Upper lobe of left lung (tissue), 6 donors: ENCODE results near the gene NOS1. TPM values are rescaled to one million over a fixed set of nuclear protein-coding genes. Genes with fewer than 3 reads are reported as not detected.

Experiments
- ATAC-seq, 2 donors: fragments of 200-7000 bp; cut with Tn5 transposase; one replicate each; pipeline ENCODE4 v1.9.1; 2022; ENCODE audit warnings: mild to moderate bottlenecking in 2 of 2, moderate library complexity in 2 of 2; ENCODE audit not compliant: low FRiP score in 2 of 2
- DNase-seq, 2 donors: peaks; one replicate each; pipeline ENCODE4 v3.0.0-alpha.2; 2019 to 2020
- H3K27ac ChIP-seq, 4 donors: fragments of 200-600 bp; sonication (generic); one replicate each; pipeline ENCODE4 v1.5.1; 2016 to 2019
- H3K27me3 ChIP-seq, 4 donors: fragments of 200-600 bp; sonication (generic); one replicate each; pipeline ENCODE4 v1.5.1; 2017 to 2019
- H3K36me3 ChIP-seq, 4 donors: fragments of 200-600 bp; sonication (generic); one replicate each; pipeline ENCODE4 v1.5.1; 2016 to 2019
- H3K4me1 ChIP-seq, 4 donors: fragments of 200-600 bp; sonication (generic); one replicate each; pipeline ENCODE4 v1.5.1; 2018 to 2019
- H3K4me3 ChIP-seq, 4 donors: fragments of 200-600 bp; sonication (generic); one replicate each; pipeline ENCODE4 v1.5.1; 2017 to 2019; ENCODE audit warnings: mild to moderate bottlenecking in 2 of 4, moderate library complexity in 1 of 4
- H3K9me3 ChIP-seq, 4 donors: fragments of 200-600 bp; sonication (generic); one replicate each; pipeline ENCODE4 v1.5.1; 2018 to 2019
- CTCF ChIP-seq, 6 experiments: fragments of 450-650 bp in 4 of 6; fragments of 200-600 bp in 2 of 6; sonication (generic) in 2 of 6; IDR thresholded peaks; one replicate each; pipeline ENCODE4 v1.5.1; 2016 to 2019; ENCODE audit warnings: antibody characterized with exemption in 6 of 6
- EP300 ChIP-seq, 4 donors: sonication (generic); formaldehyde crosslinking; IDR thresholded peaks; one replicate each; pipeline ENCODE4 v1.5.1; 2017; ENCODE audit warnings: antibody characterized with exemption in 4 of 4, control low read depth in 2 of 4
- POLR2A ChIP-seq, 4 donors: fragments of 450-650 bp; IDR thresholded peaks; one replicate each; pipeline ENCODE4 v1.5.1; 2016 to 2017; ENCODE audit warnings: antibody characterized with exemption in 4 of 4, mild to moderate bottlenecking in 2 of 4
- POLR2AphosphoS5 ChIP-seq, 2 donors: sonication (generic); formaldehyde crosslinking; IDR thresholded peaks; one replicate each; pipeline ENCODE4 v1.5.1; 2017; ENCODE audit warnings: antibody characterized with exemption in 2 of 2
- WGBS, 2 donors: methylation state at CpG; one replicate each; pipeline ENCODE4 v1.1.5; 2017 to 2018; 5-methylcytosine and 5-hydroxymethylcytosine counted together
- total RNA-seq, 6 donors: library from RNA; depleted of rRNA in 4 of 6; stranded (reverse); fragments of >200 nt in 4 of 6; gene quantifications; one replicate each; pipeline versions ENCODE4 v1.1.0 to v1.2.1, GENCODE V29; 2016 to 2021
- donor health status: DM: no; HTN: no; CAD: no; lungs with moderate emphysema.
- donor health status: DM: no; HTN: yes; CAD: no; lungs with severe emphysema.

The NOS1 gene
- total RNA-seq, 6 donors from 2014 or later, result 0.39 to 4.4 (median 2.4) TPM

GRCh38 chr12:117192057-117192456 is 169.4 kb downstream of the NOS1 start:
- ATAC-seq (no peak), DNase-seq (no peak)
- Histone ChIP-seq H3K4me3 (no peak overlapping the region), H3K36me3 (no peaks in the 10 kb centered on the region), H3K27me3 (no peaks in the 10 kb centered on the region), H3K9me3 (no peaks in the 10 kb centered on the region), H3K4me1 (peaks cover 3 to 19% (median 16%) of the 10 kb centered on the region in 4 donors), H3K27ac (no peak overlapping the region)
- WGBS, 2 donors, result 82 to 86% methylated on average over 2 of the region's 2 CpGs
- TF ChIP-seq POLR2A (IDR thresholded peaks at IDR 0.05) (no peak), CTCF (IDR thresholded peaks at IDR 0.05) (no peak), POLR2AphosphoS5 (IDR thresholded peaks at IDR 0.05) (no peak), EP300 (IDR thresholded peaks at IDR 0.05) (no peak)

DNA sequence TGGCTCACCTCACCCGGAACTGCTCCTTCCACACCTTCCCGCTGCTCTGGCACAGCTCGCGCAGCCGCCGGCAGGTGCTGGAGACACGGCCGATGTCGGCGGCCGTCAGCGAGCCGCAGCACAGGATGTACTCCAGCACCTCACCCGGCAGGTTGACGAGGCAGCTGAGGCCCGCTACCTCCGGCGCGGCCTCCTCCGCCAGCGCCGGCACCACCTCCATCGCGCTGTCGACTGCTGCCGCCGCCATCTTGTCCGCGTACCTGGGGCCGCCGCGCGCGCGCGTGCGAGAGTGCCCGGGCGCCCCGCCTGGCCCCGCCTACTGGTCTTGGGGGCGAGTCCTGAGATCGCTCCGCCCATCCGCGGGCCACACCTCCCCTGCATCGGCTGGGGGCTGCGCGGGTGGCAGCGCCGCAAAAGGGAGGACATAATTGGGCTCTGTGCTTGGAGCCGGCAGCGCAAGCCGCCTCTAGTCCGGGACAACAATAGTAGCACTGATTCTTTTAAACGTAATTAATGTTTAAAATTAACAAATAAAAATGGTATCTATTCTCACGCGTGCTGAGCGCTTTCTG is 171.1 kb downstream of the NOS1 start, which contains the start of gene FBXO21:
FBXO21 (minus strand) TSS at position 261 of the 572 bp plus-strand sequence; CDS start at position 247, 14 bp downstream.
- H3K9me3 ChIP-seq, result no peaks in the 10 kb centered on the region
- TF ChIP-seq CTCF (IDR thresholded peaks at IDR 0.05) (peak in 1 of 6 experiments; percentile 34), POLR2AphosphoS5 (IDR thresholded peaks at IDR 0.05) (peak; percentile 79 to 87), POLR2A (IDR thresholded peaks at IDR 0.05) (peak in 3 of 4 donors; percentile 86 to 94 (median 89)), EP300 (IDR thresholded peaks at IDR 0.05) (no peak)
- peak within 1 kb of the TSS; percentile 77 to 99 (median 90) for H3K4me3 ChIP-seq
- ATAC-seq, result peak; percentile 94 to 98
- peak within 1 kb of the TSS; percentile 83 to 89 (median 86) for H3K27ac ChIP-seq
- peaks cover 0 to 15% (median 5%) of the 10 kb centered on the region in 4 donors for H3K36me3 ChIP-seq
- peaks cover 3 to 25% (median 16%) of the 10 kb centered on the region in 4 donors for H3K4me1 ChIP-seq
- H3K27me3 ChIP-seq, result no peaks in the 10 kb centered on the region
- 3 to 5% methylated on average over 16 to 42 of the region's 59 CpGs for WGBS, 2 donors
- peak; percentile 92 to 99 for DNase-seq

GRCh38 chr12:117189725-117190209 is 171.7 kb downstream of the NOS1 start:
- Histone ChIP-seq H3K27ac (peak overlapping the region; percentile 83 to 89 (median 86)), H3K27me3 (no peaks in the 10 kb centered on the region), H3K4me3 (peak overlapping the region; percentile 77 to 99 (median 90)), H3K36me3 (peaks cover 0 to 18% (median 6%) of the 10 kb centered on the region in 4 donors), H3K4me1 (peaks cover 3 to 25% (median 16%) of the 10 kb centered on the region in 4 donors), H3K9me3 (no peaks in the 10 kb centered on the region)
- DNase-seq (peak in 1 of 2 donors; percentile 91), ATAC-seq (peak; percentile 24 to 39)
- TF ChIP-seq CTCF (IDR thresholded peaks at IDR 0.05) (no peak), EP300 (IDR thresholded peaks at IDR 0.05) (no peak), POLR2AphosphoS5 (IDR thresholded peaks at IDR 0.05) (no peak), POLR2A (IDR thresholded peaks at IDR 0.05) (no peak)
- 0 to 2% methylated on average over 9 to 32 of the region's 52 CpGs for WGBS, 2 donors

GRCh38 chr12:117188961-117189724 is 172.3 kb downstream of the NOS1 start:
- Histone ChIP-seq H3K4me3 (peak overlapping the region; percentile 77 to 99 (median 90)), H3K4me1 (peaks cover 3 to 25% (median 16%) of the 10 kb centered on the region in 4 donors), H3K27ac (peak overlapping the region; percentile 83 to 89 (median 86)), H3K36me3 (peaks cover 0 to 25% (median 10%) of the 10 kb centered on the region in 4 donors), H3K27me3 (no peaks in the 10 kb centered on the region), H3K9me3 (no peaks in the 10 kb centered on the region)
- 26 to 35% methylated on average over 24 to 25 of the region's 25 CpGs for whole genome bisulfite sequencing, 2 donors
- ATAC-seq (peak in 1 of 2 donors; percentile 63), DNase-seq (no peak)
- no peak for TF ChIP-seq EP300 (IDR thresholded peaks at IDR 0.05)
- TF ChIP-seq CTCF (IDR thresholded peaks at IDR 0.05), result no peak
- TF ChIP-seq POLR2AphosphoS5 (IDR thresholded peaks at IDR 0.05), result no peak
- TF ChIP-seq POLR2A (IDR thresholded peaks at IDR 0.05), result no peak
